ENCODE measurements around the gene ADGRG4.

GRCh38 chrX:136322064-136322463, 21.3 kb downstream of the ADGRG4 start:
- TF ChIP-seq CTCF (conservative IDR thresholded peaks at IDR 0.05; ENCODE audit: low read depth, low read length) (no peak), EZH2 (IDR thresholded peaks at IDR 0.05; ENCODE audit: borderline replicate concordance, low read depth, low read length, poor library complexity, severe bottlenecking) (no peak)
